GM18498 (cell line): Measurements from ENCODE around the gene IQCE.

Experiments
- ATAC-seq: cut with Tn5 transposase; IDR thresholded peaks from one replicate; pipeline ENCODE4 v1.9.1; 2021; ENCODE audit warnings: mild to moderate bottlenecking, moderate library complexity; ENCODE audit not compliant: unreplicated experiment

Gene IQCE

GRCh38 chr7:2644220-2644561 lies 85.4 kb downstream of the IQCE start:
- no peak for ATAC-seq

DNA sequence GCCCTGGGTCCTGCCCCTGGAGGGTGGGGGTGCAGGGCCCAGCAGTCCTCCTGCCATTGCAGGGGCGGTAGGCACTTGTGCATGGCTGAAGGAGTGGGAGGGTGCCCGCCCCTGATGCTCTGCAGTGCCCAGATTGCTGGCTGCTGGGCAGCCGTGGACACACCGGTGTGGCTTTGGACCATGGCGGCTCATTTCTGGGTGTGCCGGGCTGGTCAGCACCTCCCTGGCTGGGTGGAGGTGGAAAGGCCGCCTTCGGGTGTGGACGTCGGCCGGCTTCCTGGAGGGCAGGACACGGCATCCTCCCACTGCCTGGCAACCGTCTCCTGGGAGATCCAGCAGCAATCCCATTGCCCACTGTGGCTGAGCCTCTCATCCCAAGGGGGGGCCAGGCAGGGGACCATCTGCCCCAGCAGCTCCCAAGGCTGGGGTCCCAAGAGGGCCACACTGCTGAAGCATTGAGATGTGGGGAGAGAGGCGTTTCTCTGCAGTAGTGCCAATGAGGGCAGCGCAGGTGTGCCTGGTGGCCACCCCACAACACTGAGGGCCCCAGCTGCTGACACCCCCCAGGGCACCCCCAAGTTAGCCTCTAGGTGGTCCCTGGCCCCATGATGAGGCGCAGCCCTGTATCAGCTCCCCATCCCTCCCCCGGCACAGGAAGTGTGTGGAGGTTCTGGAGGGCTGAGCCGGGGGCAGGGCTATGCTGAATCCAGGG lies 85.9 kb downstream of the IQCE start:
- ATAC-seq = peak; percentile 41

DNA sequence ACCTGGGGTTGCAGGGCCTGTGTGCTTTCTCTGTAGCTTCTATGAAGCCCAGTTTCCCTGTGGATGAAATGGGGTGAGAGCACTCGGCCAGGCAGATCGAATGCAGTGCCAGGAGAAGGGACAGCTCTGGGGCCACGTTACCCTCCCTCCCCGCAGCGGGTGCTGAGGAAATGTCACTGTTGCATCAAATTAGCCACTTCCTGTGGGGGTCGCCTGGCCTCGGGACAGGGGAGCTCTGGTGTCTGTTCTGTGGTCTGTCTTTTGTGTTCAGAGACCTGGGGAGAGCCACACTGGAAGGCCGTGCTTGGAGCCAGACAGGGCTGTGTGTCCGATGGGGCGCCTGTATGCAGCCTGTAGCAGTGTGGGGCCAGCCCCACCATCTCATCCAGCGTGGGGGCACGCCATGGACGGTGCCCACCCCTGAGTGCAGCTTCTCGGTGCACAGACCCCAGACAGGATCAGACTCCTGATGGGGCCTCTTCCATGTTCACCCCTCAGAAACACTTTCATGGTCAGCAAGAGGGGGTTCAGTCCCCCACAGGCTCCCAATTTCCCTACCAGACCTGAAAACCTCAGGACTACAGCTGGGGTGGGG lies 86.6 kb downstream of the IQCE start:
- ATAC-seq = peak; percentile 58

GRCh38 chr7:2646336-2646679 lies 87.5 kb downstream of the IQCE start:
- no peak for ATAC-seq

GRCh38 chr7:2646680-2647571 lies 88.1 kb downstream of the IQCE start:
- no peak for ATAC-seq

- no peak for ATAC-seq
These were observed 88.9 kb downstream of the IQCE start for GRCh38 chr7:2647594-2648172.

GRCh38 chr7:2649139-2649838 lies 90.5 kb downstream of the IQCE start:
- no peak for ATAC-seq

DNA sequence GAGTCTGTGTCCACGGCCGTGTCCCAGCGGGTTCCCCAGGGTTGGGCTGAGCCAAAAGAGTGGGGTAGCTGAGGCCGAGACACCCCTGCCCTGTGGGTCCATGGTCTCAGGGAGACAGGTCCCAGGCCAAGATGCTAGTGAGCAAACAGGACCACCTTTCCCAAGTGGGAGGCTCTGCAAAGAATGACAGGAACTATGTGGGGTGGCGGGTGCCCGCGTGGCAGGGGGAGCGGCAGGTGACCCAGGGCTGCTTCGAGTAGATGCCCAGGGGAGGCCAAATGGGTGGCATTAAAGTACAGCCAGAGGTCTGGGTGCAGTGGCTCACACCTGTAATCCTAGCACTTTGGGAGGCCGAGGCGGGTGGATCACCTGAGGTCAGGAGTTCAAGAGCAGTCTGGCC lies 91.2 kb downstream of the IQCE start:
- ATAC-seq = no peak

- ATAC-seq = no peak
These were observed 91.7 kb downstream of the IQCE start for GRCh38 chr7:2650451-2650850.

GRCh38 chr7:2651336-2651735 lies 92.6 kb downstream of the IQCE start:
- no peak for ATAC-seq

- ATAC-seq = no peak
These were observed 93.3 kb downstream of the IQCE start for GRCh38 chr7:2651847-2652735.

- no peak for ATAC-seq
These were observed 93.9 kb downstream of the IQCE start for GRCh38 chr7:2652736-2653060.

GRCh38 chr7:2654059-2654458 lies 95.3 kb downstream of the IQCE start:
- no peak for ATAC-seq

- ATAC-seq = no peak
These were observed 97.3 kb downstream of the IQCE start for GRCh38 chr7:2655870-2656614.

GRCh38 chr7:2657208-2657607 lies 98.4 kb downstream of the IQCE start:
- no peak for ATAC-seq

DNA sequence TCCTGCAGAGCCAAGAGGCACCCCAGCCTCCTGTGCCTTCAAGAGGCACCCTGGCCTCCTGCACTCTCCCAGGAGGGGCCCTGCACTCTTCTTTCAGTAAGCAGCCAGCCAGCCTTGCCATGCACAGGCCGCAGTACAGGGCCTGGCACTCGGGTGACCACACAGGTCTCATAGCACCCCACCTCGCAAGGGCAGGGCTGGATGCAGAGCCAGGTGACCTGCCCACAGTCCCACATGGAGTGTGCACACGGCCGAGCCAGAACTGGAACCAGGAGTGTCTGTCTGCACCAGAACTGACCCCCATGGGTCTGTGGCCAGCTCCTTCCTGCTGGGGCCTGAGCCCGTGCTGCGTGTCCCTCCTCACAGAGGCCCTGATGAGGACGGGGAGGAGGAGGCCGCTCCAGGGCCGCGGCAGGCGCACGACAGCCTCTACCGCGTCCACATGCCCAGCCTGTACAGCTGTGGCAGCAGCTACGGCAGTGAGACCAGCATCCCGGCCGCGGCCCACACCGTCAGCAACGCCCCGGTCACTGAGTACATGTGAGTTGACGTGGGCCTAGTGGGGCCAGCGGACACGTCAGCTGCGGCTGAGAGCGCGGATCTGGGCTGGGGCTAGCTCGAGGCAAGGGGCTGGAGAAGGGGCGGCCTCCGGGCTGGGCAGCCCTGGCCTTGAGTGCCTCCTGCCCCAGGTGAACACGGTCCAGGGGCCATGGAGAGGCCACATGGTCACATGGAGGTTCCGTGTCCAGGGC lies 99.3 kb downstream of the IQCE start:
- ATAC-seq = no peak

DNA sequence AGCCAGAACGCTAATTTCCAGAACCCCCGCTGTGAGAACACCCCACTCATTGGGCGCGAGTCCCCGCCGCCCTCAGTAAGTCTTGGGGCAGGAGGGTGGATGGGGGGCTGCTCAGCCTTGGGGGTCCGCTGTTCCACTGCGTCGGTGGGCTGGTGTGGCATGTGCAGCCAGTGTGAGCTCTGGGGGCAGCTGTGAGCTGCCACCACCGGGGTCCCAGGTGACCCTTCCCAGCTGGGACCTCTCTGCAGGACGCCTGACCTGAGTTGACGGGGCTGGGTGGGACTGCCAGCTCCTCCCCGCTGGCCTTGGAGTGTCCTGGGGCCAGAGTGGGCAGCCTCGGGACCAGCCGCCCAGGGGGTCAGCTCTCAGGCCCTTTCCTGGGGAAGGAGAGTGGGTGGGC lies 100.2 kb downstream of the IQCE start:
- ATAC-seq = no peak

GRCh38 chr7:2659556-2660358 lies 101.0 kb downstream of the IQCE start:
- ATAC-seq = no peak
